Measurements from ENCODE around the gene B3GNT5. TPM values are rescaled to one million over a fixed set of nuclear protein-coding genes. Genes with fewer than 3 reads are reported as not detected.
A peak's percentile ranks its signal among the peaks of the same experiment; 100 is the strongest.

B3GNT5 gene
- total and polyA plus RNA-seq, 5 experiments from 2014 or later = not detected

GRCh38 chr3:183274609-183275008, 21.6 kb downstream of the B3GNT5 start:
- ATAC-seq = no peak
- no peaks in the 10 kb centered on the region for H3K27me3 Mint-ChIP-seq
- H3K4me3 Mint-ChIP-seq = no peak overlapping the region
- no peak for DNase-seq
- no peaks in the 10 kb centered on the region for H3K36me3 Mint-ChIP-seq
- no peaks in the 10 kb centered on the region for H3K9me3 Mint-ChIP-seq
- H3K4me1 Mint-ChIP-seq = peaks cover 0 to 11% (median 6%) of the 10 kb centered on the region in 4 donors
- POLR2A ChIA-PET = interaction anchor here (0.6 kb wide), 1 partner anchor 11 kb away, joined by 3 read pairs; no protein-coding TSS in a partner anchor
- no peak overlapping the region for H3K27ac Mint-ChIP-seq

DNA sequence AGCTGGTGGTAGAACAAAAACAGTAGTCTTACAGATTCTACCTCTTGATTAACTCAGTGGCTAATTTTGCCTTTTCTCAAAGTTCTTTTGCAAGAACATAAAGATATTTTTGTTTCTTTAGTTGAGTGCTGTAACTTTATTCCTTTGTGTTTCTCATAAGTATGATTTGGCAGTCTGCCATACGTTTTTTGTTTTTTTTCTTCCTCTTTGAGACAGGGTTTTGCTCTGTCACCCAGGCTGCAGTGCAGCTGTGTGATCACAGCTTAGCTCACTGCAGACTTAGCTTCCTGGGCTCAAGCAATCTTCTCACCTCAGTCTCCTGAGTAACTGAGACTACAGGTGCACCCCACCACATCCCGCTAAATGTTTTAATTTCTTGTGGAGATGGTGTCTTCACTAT, 22.4 kb downstream of the B3GNT5 start:
- peak overlapping the region in 2 of 10 donors; percentile 5 to 8 for H3K27ac Mint-ChIP-seq
- H3K9me3 Mint-ChIP-seq = no peaks in the 10 kb centered on the region
- no peak overlapping the region for H3K4me3 Mint-ChIP-seq
- peak; percentile 42 to 63 for ATAC-seq
- DNase-seq = peak in 3 of 10 donors; percentile 18 to 47 (median 38)
- H3K27me3 Mint-ChIP-seq = no peaks in the 10 kb centered on the region
- H3K36me3 Mint-ChIP-seq = no peaks in the 10 kb centered on the region
- H3K4me1 Mint-ChIP-seq = peaks cover 0 to 11% (median 6%) of the 10 kb centered on the region in 4 donors
- POLR2A ChIA-PET = interaction anchor here (0.6 kb wide), 1 partner anchor 10 kb away, joined by 3 read pairs; no protein-coding TSS in a partner anchor

GRCh38 chr3:183275937-183276336, 22.9 kb downstream of the B3GNT5 start:
- H3K4me3 Mint-ChIP-seq = no peak overlapping the region
- H3K27me3 Mint-ChIP-seq = no peaks in the 10 kb centered on the region
- peaks cover 0 to 11% (median 6%) of the 10 kb centered on the region in 4 donors for H3K4me1 Mint-ChIP-seq
- no peak for ATAC-seq
- H3K36me3 Mint-ChIP-seq = no peaks in the 10 kb centered on the region
- no peak overlapping the region for H3K27ac Mint-ChIP-seq
- H3K9me3 Mint-ChIP-seq = no peaks in the 10 kb centered on the region
- DNase-seq = no peak
- POLR2A ChIA-PET = no interaction called here

DNA sequence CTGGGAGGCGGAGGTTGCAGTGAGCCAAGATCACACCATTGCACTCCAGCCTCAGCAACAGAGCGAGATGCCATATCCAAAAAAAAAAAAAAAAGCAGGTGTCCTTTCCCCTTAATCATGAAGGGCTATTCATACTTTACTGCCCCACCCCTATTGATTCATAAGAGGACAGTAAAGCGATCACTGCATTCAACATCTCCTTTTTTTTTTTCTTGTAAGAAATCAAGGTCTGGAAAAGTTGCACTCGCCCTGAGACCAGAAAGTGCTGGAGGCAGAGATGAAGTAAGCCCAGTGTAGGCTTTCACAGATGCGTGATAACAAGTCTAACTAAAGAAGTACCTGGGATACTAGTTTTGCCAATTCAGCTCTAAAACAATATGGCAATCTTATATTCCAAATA, 24.2 kb downstream of the B3GNT5 start:
- H3K27ac Mint-ChIP-seq = no peak overlapping the region
- POLR2A ChIA-PET = interaction anchor here (0.7 kb wide), 1 partner anchor 995 kb away, joined by 4 read pairs; no protein-coding TSS in a partner anchor
- ATAC-seq (no peak), DNase-seq (no peak)
- peaks cover 0 to 11% (median 6%) of the 10 kb centered on the region in 4 donors for H3K4me1 Mint-ChIP-seq
- no peaks in the 10 kb centered on the region for H3K9me3 Mint-ChIP-seq
- H3K36me3 Mint-ChIP-seq = no peaks in the 10 kb centered on the region
- peaks cover 0 to 2% (median 0%) of the 10 kb centered on the region in 5 donors for H3K27me3 Mint-ChIP-seq
- no peak overlapping the region for H3K4me3 Mint-ChIP-seq

GRCh38 chr3:183278479-183279088, 25.5 kb downstream of the B3GNT5 start:
- H3K27ac Mint-ChIP-seq = no peak overlapping the region
- POLR2A ChIA-PET = no interaction called here
- H3K4me1 Mint-ChIP-seq = peaks cover 0 to 9% (median 6%) of the 10 kb centered on the region in 4 donors
- no peak overlapping the region for H3K4me3 Mint-ChIP-seq
- peaks cover 0 to 2% (median 0%) of the 10 kb centered on the region in 5 donors for H3K27me3 Mint-ChIP-seq
- H3K9me3 Mint-ChIP-seq = no peaks in the 10 kb centered on the region
- no peaks in the 10 kb centered on the region for H3K36me3 Mint-ChIP-seq
- DNase-seq (no peak), ATAC-seq (no peak)

GRCh38 chr3:183279371-183279770, 26.3 kb downstream of the B3GNT5 start:
- Mint-ChIP-seq H3K27ac (no peak overlapping the region), H3K27me3 (peaks cover 0 to 2% (median 0%) of the 10 kb centered on the region in 5 donors), H3K9me3 (no peaks in the 10 kb centered on the region), H3K36me3 (no peaks in the 10 kb centered on the region), H3K4me1 (peaks cover 0 to 15% (median 7%) of the 10 kb centered on the region in 4 donors), H3K4me3 (no peak overlapping the region)
- no peak for ATAC-seq
- no peak for DNase-seq
- POLR2A ChIA-PET = no interaction called here

GRCh38 chr3:183281126-183281797, 28.2 kb downstream of the B3GNT5 start:
- ATAC-seq (no peak), DNase-seq (no peak)
- no peak overlapping the region for H3K4me3 Mint-ChIP-seq
- H3K4me1 Mint-ChIP-seq = peaks cover 8 to 22% (median 13%) of the 10 kb centered on the region in 4 donors
- no peaks in the 10 kb centered on the region for H3K36me3 Mint-ChIP-seq
- no peaks in the 10 kb centered on the region for H3K9me3 Mint-ChIP-seq
- no peak overlapping the region for H3K27ac Mint-ChIP-seq
- H3K27me3 Mint-ChIP-seq = peaks cover 0 to 2% (median 0%) of the 10 kb centered on the region in 5 donors
- POLR2A ChIA-PET = interaction anchor here (0.7 kb wide), 1 partner anchor 13 kb away, joined by 3 read pairs; no protein-coding TSS in a partner anchor

GRCh38 chr3:183283886-183284285, 30.8 kb downstream of the B3GNT5 start:
- Mint-ChIP-seq H3K36me3 (no peaks in the 10 kb centered on the region), H3K27ac (peak overlapping the region in 6 of 10 donors; percentile 14 to 55 (median 40)), H3K4me3 (no peak overlapping the region), H3K9me3 (no peaks in the 10 kb centered on the region), H3K4me1 (peaks cover 9 to 32% (median 17%) of the 10 kb centered on the region in 4 donors), H3K27me3 (peaks cover 0 to 2% (median 0%) of the 10 kb centered on the region in 5 donors)
- no peak for ATAC-seq
- POLR2A ChIA-PET = no interaction called here
- no peak for DNase-seq

- Mint-ChIP-seq H3K36me3 (no peaks in the 10 kb centered on the region), H3K4me3 (no peak overlapping the region), H3K4me1 (peaks cover 9 to 32% (median 17%) of the 10 kb centered on the region in 4 donors), H3K27me3 (peaks cover 0 to 2% (median 0%) of the 10 kb centered on the region in 5 donors), H3K27ac (peak overlapping the region in 4 of 10 donors; percentile 39 to 91 (median 62)), H3K9me3 (no peaks in the 10 kb centered on the region)
- ATAC-seq (no peak), DNase-seq (no peak)
- POLR2A ChIA-PET = no interaction called here
These were observed 31.5 kb downstream of the B3GNT5 start for GRCh38 chr3:183284570-183284969.

- POLR2A ChIA-PET = interaction anchor here (0.6 kb wide), 1 partner anchor 10 kb away, joined by 3 read pairs; no protein-coding TSS in a partner anchor
- Mint-ChIP-seq H3K9me3 (no peaks in the 10 kb centered on the region), H3K27me3 (peaks cover 0 to 2% (median 0%) of the 10 kb centered on the region in 5 donors), H3K36me3 (no peaks in the 10 kb centered on the region), H3K4me3 (peak overlapping the region in 8 of 10 donors; percentile 45 to 74 (median 65)), H3K4me1 (peaks cover 9 to 32% (median 17%) of the 10 kb centered on the region in 4 donors), H3K27ac (peak overlapping the region in 9 of 10 donors; percentile 46 to 96 (median 86))
- ATAC-seq (no peak), DNase-seq (peak in 1 of 10 donors; percentile 6)
These were observed 32.3 kb downstream of the B3GNT5 start for GRCh38 chr3:183285318-183285717.

DNA sequence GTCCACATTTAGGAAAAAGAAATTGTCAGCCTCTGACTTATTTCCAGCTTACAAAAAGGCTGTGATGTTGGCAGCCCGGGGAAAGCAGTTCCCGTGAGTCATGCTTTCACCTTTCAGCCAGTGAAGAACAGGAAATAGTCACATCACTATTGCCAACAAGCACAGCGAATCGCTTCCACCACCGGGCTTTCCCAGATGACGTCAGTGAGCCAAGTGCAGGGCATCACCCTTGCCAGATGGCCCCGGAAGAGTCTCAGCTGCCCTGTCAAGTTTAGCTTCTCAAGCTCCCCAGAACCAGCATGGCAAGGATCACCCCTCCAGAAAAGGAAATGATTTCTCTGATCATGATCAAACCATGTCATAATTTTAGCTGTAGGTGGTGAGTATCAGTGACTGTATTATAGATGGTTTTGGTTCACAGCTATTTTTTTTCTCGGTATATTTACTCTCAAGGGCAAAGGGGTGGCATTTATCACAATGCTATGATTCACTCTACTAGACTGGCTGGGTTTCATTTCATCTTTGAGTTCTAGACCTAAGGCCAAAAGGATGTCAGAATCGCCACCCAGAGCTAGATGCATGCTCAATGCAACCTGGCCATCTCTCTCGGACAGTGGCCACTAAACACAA, 32.9 kb downstream of the B3GNT5 start:
- no peaks in the 10 kb centered on the region for H3K9me3 Mint-ChIP-seq
- peaks cover 9 to 32% (median 17%) of the 10 kb centered on the region in 4 donors for H3K4me1 Mint-ChIP-seq
- DNase-seq (peak; percentile 63 to 92 (median 86)), ATAC-seq (peak; percentile 96 to 98)
- peaks cover 0 to 2% (median 0%) of the 10 kb centered on the region in 5 donors for H3K27me3 Mint-ChIP-seq
- POLR2A ChIA-PET = interaction anchor here (0.6 kb wide), 1 partner anchor 11 kb away, joined by 3 read pairs; no protein-coding TSS in a partner anchor
- H3K27ac Mint-ChIP-seq = peak overlapping the region; percentile 84 to 96 (median 88)
- peak overlapping the region; percentile 21 to 74 (median 65) for H3K4me3 Mint-ChIP-seq
- no peaks in the 10 kb centered on the region for H3K36me3 Mint-ChIP-seq

GRCh38 chr3:183287301-183287971, 34.4 kb downstream of the B3GNT5 start:
- Mint-ChIP-seq H3K4me1 (peaks cover 9 to 32% (median 17%) of the 10 kb centered on the region in 4 donors), H3K27ac (peak overlapping the region in 7 of 10 donors; percentile 9 to 96 (median 72)), H3K4me3 (no peak overlapping the region), H3K9me3 (no peaks in the 10 kb centered on the region), H3K27me3 (no peaks in the 10 kb centered on the region), H3K36me3 (no peaks in the 10 kb centered on the region)
- DNase-seq (no peak), ATAC-seq (no peak)
- POLR2A ChIA-PET = no interaction called here

Measured in naive thymus-derived CD8-positive, alpha-beta T cell (primary cell).